Breast epithelium (tissue), 4 donors: ENCODE data around the gene ABCC10. TPM values are rescaled to one million over a fixed set of nuclear protein-coding genes. Genes with fewer than 3 reads are reported as not detected.
A peak's percentile ranks its signal among the peaks of the same experiment; 100 is the strongest.

Source experiments
- DNase-seq, 2 donors: peaks; one replicate each; pipeline ENCODE4 v3.0.0-alpha.2; 2019; ENCODE audit warnings: low spot score in 2 of 2
- H3K27ac ChIP-seq, 2 donors: fragments of 200-600 bp; sonication (generic) in 1 of 2; one replicate each; pipeline ENCODE4 v1.5.1; 2016 to 2019; ENCODE audit warnings: mild to moderate bottlenecking in 1 of 2
- H3K27me3 ChIP-seq, 2 donors: fragments of 200-600 bp; sonication (generic) in 1 of 2; one replicate each; pipeline versions ENCODE4 v1.5.1 to v1.6.0; 2017 to 2019; ENCODE audit warnings: control low read depth in 1 of 2, mild to moderate bottlenecking in 1 of 2
- H3K36me3 ChIP-seq: fragments of 200-600 bp; one replicate; pipeline ENCODE4 v1.5.1; 2019
- H3K4me1 ChIP-seq, 2 donors: fragments of 200-600 bp; sonication (generic); one replicate each; pipeline ENCODE4 v1.5.1; 2016 to 2019; ENCODE audit warnings: control low read depth in 1 of 2
- H3K4me3 ChIP-seq, 3 donors: fragments of 200-600 bp; sonication (generic); 1 replicate in 2 of 3; 2 replicates in 1 of 3; pipeline ENCODE4 v1.5.1; 2016 to 2019; ENCODE audit warnings: mild to moderate bottlenecking in 3 of 3, moderate library complexity in 2 of 3
- H3K9me3 ChIP-seq, 2 donors: fragments of 200-600 bp; sonication (generic) in 1 of 2; one replicate each; pipeline ENCODE4 v1.5.1; 2016 to 2019; ENCODE audit warnings: control low read depth in 1 of 2
- CTCF ChIP-seq, 3 donors: fragments of 450-650 bp; IDR thresholded peaks; one replicate each; pipeline ENCODE4 v1.5.1; 2016 to 2017; ENCODE audit warnings: antibody characterized with exemption in 3 of 3, mild to moderate bottlenecking in 3 of 3, moderate library complexity in 3 of 3
- POLR2A ChIP-seq: fragments of 450-650 bp; IDR thresholded peaks from one replicate; pipeline ENCODE4 v1.6.1; 2016; ENCODE audit warnings: antibody characterized with exemption, mild to moderate bottlenecking, moderate library complexity
- POLR2AphosphoS5 ChIP-seq, 3 donors: sonication (generic); formaldehyde crosslinking; IDR thresholded peaks; one replicate each; pipeline ENCODE4 v1.6.1; 2017; ENCODE audit warnings: antibody characterized with exemption in 3 of 3
- intact Hi-C: fragments of 100-400 bp; cut with DNase I; formaldehyde crosslinking; loops from one replicate; pipeline ENCODE4 v1.15.1; 2023; ENCODE audit warnings: low total_unique reads
- total RNA-seq, 3 donors: library from RNA; depleted of rRNA; stranded (reverse); fragments of >200 nt; gene quantifications; one replicate each; pipeline ENCODE4 v1.1.0, GENCODE V29; 2016

ABCC10 gene
- total RNA-seq, 3 donors from 2014 or later, result 9.0 to 19.9 (median 12.1) TPM

GRCh38 chr6:43469947-43470346 lies 42.6 kb downstream of the ABCC10 start:
- intact Hi-C loops, result no loop called here
- Histone ChIP-seq H3K27ac (no peak overlapping the region), H3K4me1 (peaks cover 0 to 5% of the 10 kb centered on the region in 2 donors), H3K4me3 (no peak overlapping the region), H3K36me3 (no peaks in the 10 kb centered on the region), H3K9me3 (no peaks in the 10 kb centered on the region), H3K27me3 (no peaks in the 10 kb centered on the region)
- DNase-seq, result no peak
- TF ChIP-seq POLR2AphosphoS5 (IDR thresholded peaks at IDR 0.05), result no peak
- TF ChIP-seq POLR2A, result no peak
- no peak for TF ChIP-seq CTCF (IDR thresholded peaks at IDR 0.05)

- H3K4me3 ChIP-seq, result no peak overlapping the region
- H3K27ac ChIP-seq, result no peak overlapping the region
- peaks cover 0 to 5% of the 10 kb centered on the region in 2 donors for H3K4me1 ChIP-seq
- no peak for TF ChIP-seq POLR2AphosphoS5 (IDR thresholded peaks at IDR 0.05)
- H3K36me3 ChIP-seq, result no peaks in the 10 kb centered on the region
- intact Hi-C loops, result no loop called here
- H3K9me3 ChIP-seq, result no peaks in the 10 kb centered on the region
- no peaks in the 10 kb centered on the region for H3K27me3 ChIP-seq
- DNase-seq, result no peak
Observed at GRCh38 chr6:43471399-43471798, 44.1 kb downstream of the ABCC10 start.

GRCh38 chr6:43472515-43472914 lies 45.2 kb downstream of the ABCC10 start:
- Histone ChIP-seq H3K27me3 (no peaks in the 10 kb centered on the region), H3K4me3 (no peak overlapping the region), H3K4me1 (peaks cover 0 to 5% of the 10 kb centered on the region in 2 donors), H3K9me3 (no peaks in the 10 kb centered on the region), H3K36me3 (no peaks in the 10 kb centered on the region), H3K27ac (no peak overlapping the region)
- DNase-seq, result no peak
- TF ChIP-seq CTCF (IDR thresholded peaks at IDR 0.05) (no peak), POLR2A (no peak), POLR2AphosphoS5 (IDR thresholded peaks at IDR 0.05) (no peak)
- intact Hi-C loops, result loop anchor here (1.0 kb wide), 1 partner anchor 8 kb away; no protein-coding TSS in a partner anchor

GRCh38 chr6:43475516-43475915 lies 48.2 kb downstream of the ABCC10 start:
- H3K36me3 ChIP-seq, result no peaks in the 10 kb centered on the region

GRCh38 chr6:43476746-43477145 lies 49.4 kb downstream of the ABCC10 start:
- peaks cover 0 to 6% of the 10 kb centered on the region in 2 donors for H3K4me1 ChIP-seq
- H3K36me3 ChIP-seq, result no peaks in the 10 kb centered on the region
- no peaks in the 10 kb centered on the region for H3K9me3 ChIP-seq
- peak overlapping the region; percentile 77 to 82 (median 80) for H3K4me3 ChIP-seq
- H3K27ac ChIP-seq, result peak overlapping the region; percentile 57 to 89
- DNase-seq, result no peak
- no peaks in the 10 kb centered on the region for H3K27me3 ChIP-seq
- no peak for TF ChIP-seq POLR2A
- intact Hi-C loops, result no loop called here

More at GRCh38 chr6:43475516-43475915, 48.2 kb downstream of the ABCC10 start:
- no peak overlapping the region for H3K27ac ChIP-seq
- H3K4me3 ChIP-seq, result no peak overlapping the region
- no peaks in the 10 kb centered on the region for H3K27me3 ChIP-seq
- no peak for DNase-seq
- H3K4me1 ChIP-seq, result peaks cover 0 to 6% of the 10 kb centered on the region in 2 donors
- TF ChIP-seq POLR2A (no peak), CTCF (IDR thresholded peaks at IDR 0.05) (no peak), POLR2AphosphoS5 (IDR thresholded peaks at IDR 0.05) (no peak)
- intact Hi-C loops, result no loop called here
- H3K9me3 ChIP-seq, result no peaks in the 10 kb centered on the region

GRCh38 chr6:43477235-43478007 lies 50.1 kb downstream of the ABCC10 start, which contains the start of gene TJAP1:
TJAP1 (plus strand) TSS chr6:43477570; CDS start chr6:43499002, 21,432 bp downstream.
- Histone ChIP-seq H3K27me3 (no peaks in the 10 kb centered on the region), H3K4me1 (peaks cover 0 to 6% of the 10 kb centered on the region in 2 donors), H3K36me3 (no peaks in the 10 kb centered on the region), H3K27ac (peak within 1 kb of the TSS; percentile 76 to 89), H3K9me3 (no peaks in the 10 kb centered on the region), H3K4me3 (peak within 1 kb of the TSS; percentile 77 to 82 (median 80))
- TF ChIP-seq CTCF (IDR thresholded peaks at IDR 0.05) (no peak), POLR2AphosphoS5 (IDR thresholded peaks at IDR 0.05) (peak in 2 of 3 donors; percentile 72 to 90), POLR2A (peak; percentile 75)
- intact Hi-C loops, result no loop called here
- peak; percentile 93 to 95 for DNase-seq
